NCI-H2029 (cell line): ENCODE results near the gene BTRC.
A peak's percentile ranks its signal among the peaks of the same experiment; 100 is the strongest.
"Not testable (repeated sequence)": the region's sequence is repeated elsewhere in the genome, so short reads cannot be mapped to it uniquely, and the experiment has no call there.

ENCODE experiments used
- DNase-seq: peaks from one replicate; lab custom pipeline; 2025; lab: John Stamatoyannopoulos, UW

Gene BTRC

GRCh38 chr10:101585841-101586240 lies 231.9 kb downstream of the BTRC start:
- no peak for DNase-seq

GRCh38 chr10:101587725-101588653 lies 234.0 kb downstream of the BTRC start, which contains the start of the genes DPCD and POLL:
TSS of gene DPCD (plus strand) at chr10:101588321. CDS start at chr10:101588337, 16 bp downstream.
TSS of gene POLL (minus strand) at chr10:101588257. CDS start at chr10:101587360, 897 bp downstream.
- peak; percentile 65 for DNase-seq

- no peak for DNase-seq
Measured at GRCh38 chr10:101588879-101589278, 234.9 kb downstream of the BTRC start.

- DNase-seq: not testable (repeated sequence)
Measured at GRCh38 chr10:101593331-101593730, 239.4 kb downstream of the BTRC start.

GRCh38 chr10:101595591-101596433 lies 241.8 kb downstream of the BTRC start:
- peak; percentile 31 for DNase-seq

GRCh38 chr10:101597091-101597900 lies 243.3 kb downstream of the BTRC start:
- no peak for DNase-seq

GRCh38 chr10:101601541-101601940 lies 247.6 kb downstream of the BTRC start:
- DNase-seq: peak; percentile 81

- DNase-seq: peak; percentile 11
Measured at GRCh38 chr10:101602761-101603398, 248.9 kb downstream of the BTRC start.
